ENCODE data around the gene BEND3. TPM values are rescaled to one million over a fixed set of nuclear protein-coding genes. Genes with fewer than 3 reads are reported as not detected.

The BEND3 gene
- total RNA-seq, 1 donor from 2014 or later: 2.8 TPM

DNA sequence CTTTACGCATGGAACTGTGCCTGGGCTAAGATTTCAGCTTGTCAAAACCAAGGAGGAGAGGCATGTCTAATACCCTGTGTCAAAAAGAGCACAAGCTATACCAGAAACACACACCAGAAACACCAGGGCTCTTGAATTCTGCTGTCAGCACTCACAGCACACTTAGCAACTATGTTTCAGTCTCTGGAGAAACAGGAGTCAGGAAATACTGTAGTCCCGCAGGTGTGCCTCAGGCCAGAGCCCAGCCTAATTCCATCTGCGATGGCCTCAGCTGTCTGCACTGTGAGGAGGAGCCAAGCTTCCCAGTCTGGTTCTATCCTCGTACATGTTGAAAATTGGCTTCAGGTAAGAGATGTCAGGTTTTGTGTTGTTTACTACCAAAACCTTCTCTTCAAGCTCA, 55.7 kb downstream of the BEND3 start:
- DNase-seq (ENCODE audit: low read depth): no peak
- no peak overlapping the region for H3K4me3 ChIP-seq (ENCODE audit: low read depth, low read length)
- TF ChIP-seq, protein P1, sequence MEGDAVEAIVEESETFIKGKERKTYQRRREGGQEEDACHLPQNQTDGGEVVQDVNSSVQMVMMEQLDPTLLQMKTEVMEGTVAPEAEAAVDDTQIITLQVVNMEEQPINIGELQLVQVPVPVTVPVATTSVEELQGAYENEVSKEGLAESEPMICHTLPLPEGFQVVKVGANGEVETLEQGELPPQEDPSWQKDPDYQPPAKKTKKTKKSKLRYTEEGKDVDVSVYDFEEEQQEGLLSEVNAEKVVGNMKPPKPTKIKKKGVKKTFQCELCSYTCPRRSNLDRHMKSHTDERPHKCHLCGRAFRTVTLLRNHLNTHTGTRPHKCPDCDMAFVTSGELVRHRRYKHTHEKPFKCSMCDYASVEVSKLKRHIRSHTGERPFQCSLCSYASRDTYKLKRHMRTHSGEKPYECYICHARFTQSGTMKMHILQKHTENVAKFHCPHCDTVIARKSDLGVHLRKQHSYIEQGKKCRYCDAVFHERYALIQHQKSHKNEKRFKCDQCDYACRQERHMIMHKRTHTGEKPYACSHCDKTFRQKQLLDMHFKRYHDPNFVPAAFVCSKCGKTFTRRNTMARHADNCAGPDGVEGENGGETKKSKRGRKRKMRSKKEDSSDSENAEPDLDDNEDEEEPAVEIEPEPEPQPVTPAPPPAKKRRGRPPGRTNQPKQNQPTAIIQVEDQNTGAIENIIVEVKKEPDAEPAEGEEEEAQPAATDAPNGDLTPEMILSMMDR (conservative IDR thresholded peaks at IDR 0.05; ENCODE audit: low read depth, low read length): no peak

DNA sequence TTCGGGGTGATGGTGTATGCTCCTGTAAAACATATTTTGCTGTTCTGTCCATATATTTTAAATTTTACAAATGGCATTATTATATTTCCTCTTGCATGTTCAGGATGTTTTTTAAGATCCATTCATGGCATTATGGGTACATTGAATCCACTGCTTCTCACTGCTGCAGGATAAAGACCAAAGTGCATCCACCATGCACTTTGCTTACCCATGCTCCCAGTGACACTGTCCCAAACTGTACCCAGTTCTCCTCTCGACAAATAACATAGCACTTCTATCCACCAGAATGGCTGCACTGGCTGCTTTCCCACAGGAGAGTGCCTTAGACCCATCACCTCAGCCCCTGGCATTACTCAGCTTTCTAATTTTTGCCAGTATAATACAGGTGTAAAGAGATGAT, 57.6 kb downstream of the BEND3 start:
- DNase-seq (ENCODE audit: low read depth): no peak
- H3K4me3 ChIP-seq (ENCODE audit: low read depth, low read length): no peak overlapping the region
- TF ChIP-seq, protein P1 (conservative IDR thresholded peaks at IDR 0.05; ENCODE audit: low read depth, low read length): no peak

DNA sequence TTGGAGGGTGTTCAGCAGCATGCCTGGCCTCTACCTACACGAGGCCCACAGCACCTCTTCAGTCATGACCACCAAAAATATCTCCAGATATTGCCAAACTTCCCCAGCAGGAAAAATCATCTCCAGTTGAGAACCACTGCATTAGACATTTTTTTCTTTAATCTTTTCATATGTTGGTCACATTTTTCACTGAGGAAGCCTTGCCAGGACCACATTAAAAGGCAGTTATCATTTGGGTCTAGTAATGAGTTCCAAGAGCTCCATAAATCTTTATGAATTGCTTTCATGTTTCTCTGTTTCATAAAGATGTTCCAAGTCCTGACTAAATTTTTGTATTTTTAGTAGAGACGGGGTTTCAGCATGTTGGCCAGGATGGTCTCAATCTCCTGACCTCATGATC, 58.5 kb downstream of the BEND3 start:
- no peak for DNase-seq (ENCODE audit: low read depth)
- TF ChIP-seq, protein P1 (conservative IDR thresholded peaks at IDR 0.05; ENCODE audit: low read depth, low read length): no peak
- H3K4me3 ChIP-seq (ENCODE audit: low read depth, low read length): no peak overlapping the region

DNA sequence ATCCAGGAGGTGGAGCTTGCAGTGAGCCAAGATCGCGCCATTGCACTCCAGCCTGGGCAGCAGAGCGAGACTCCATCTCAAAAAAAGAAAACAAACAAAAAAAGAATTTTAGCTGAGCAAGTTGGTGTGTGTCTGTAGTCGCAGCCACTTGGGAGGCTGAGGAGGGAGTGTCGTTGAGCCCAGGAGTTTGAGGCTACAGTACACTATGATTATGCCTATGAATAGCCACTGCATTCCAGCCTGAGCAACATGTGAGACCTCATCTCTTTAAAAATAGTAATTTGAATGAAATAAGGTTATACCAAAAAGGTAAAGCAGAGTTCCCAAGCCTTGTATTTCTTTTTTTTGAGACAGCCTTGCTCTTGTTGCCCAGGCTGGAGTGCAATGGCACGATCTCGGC, 67.5 kb downstream of the BEND3 start:
- H3K4me3 ChIP-seq (ENCODE audit: low read depth, low read length): no peak overlapping the region
- DNase-seq (ENCODE audit: low read depth): no peak
- TF ChIP-seq, protein P1 (conservative IDR thresholded peaks at IDR 0.05; ENCODE audit: low read depth, low read length): no peak

DNA sequence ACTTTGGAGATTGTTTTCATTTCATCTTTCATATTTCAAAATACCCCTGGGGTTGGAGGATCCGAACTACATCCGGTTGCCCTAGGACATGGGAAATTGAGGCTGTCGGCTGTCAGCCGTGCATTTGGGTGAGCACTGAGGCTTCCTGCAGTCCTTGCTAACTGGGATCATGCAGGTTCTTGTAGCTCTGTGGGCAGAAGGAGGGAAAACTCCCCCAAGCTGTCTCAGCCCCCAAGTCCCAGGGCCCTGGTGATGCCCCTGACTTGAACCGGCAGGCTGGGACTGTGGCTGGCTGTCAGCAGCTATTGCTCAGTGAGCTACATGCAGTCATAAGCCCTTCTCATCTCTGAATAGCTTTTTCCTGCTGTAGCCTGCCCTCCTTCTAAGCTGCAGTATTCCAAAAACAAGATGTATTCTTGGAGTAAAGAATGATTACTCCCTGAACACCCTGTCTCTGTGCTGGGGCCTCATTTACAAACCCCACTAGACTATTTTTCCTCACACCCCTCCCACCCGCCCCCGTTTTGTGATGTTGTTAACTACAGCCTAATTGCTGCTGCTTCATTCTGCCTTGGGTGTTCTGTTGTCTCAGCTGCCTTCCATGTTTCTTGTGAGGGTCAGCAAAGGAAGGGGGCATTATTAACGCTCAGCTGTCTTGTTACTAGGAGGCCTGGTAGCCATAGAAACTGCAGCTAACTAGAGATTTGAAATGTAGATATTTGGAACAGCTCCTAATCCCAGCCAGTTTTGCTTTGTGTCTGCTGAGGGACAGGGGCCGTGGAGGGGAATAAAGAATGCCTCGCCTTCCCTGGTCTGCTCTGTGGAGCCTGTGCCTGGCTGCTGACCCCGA, 69.3 kb downstream of the BEND3 start:
- H3K4me3 ChIP-seq (ENCODE audit: low read depth, low read length): no peak overlapping the region
- TF ChIP-seq, protein P1 (conservative IDR thresholded peaks at IDR 0.05; ENCODE audit: low read depth, low read length): no peak
- DNase-seq (ENCODE audit: low read depth): no peak

DNA sequence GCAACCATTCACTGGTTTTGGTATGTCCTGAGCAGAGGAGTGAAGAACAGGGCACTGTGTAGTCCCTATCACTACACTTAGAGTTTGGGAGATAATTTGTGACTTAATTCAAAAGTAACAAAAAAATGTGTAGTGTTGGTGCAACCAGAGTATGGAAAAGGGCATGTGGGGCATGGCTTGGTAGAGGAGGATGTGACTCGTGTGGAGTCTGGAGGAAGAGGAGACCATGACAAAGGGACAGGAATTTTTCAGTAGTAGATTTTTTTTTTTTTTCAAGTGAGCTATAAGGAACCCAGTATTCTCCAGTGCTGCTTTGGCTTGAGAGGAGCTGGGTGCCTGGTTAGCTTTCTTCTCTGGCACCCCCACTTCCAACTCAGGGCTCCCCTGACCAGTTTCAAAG, 82.2 kb downstream of the BEND3 start:
- TF ChIP-seq, protein P1 (conservative IDR thresholded peaks at IDR 0.05; ENCODE audit: low read depth, low read length): no peak
- no peak for DNase-seq (ENCODE audit: low read depth)
- H3K4me3 ChIP-seq (ENCODE audit: low read depth, low read length): no peak overlapping the region

DNA sequence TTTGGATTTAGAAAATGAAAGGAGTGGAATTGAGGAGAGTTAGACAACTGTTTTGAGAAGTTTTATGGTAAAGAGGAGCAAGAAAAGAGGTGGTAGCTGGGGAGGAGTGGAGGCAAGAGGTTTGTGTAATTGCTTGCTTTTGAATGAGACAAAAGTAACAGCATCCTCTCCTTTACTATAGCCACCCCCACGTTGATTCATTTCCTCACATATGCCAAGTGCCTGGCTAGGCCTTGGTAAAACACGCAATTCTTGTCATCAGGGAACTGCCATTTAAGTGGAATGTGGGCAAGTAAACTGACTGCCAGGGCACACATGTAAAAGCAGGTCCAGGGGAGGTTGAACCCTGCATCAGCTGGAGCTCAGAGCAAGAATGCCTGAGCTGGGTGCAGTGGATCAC, 83.3 kb downstream of the BEND3 start:
- TF ChIP-seq, protein P1 (conservative IDR thresholded peaks at IDR 0.05; ENCODE audit: low read depth, low read length): no peak
- H3K4me3 ChIP-seq (ENCODE audit: low read depth, low read length): no peak overlapping the region
- DNase-seq (ENCODE audit: low read depth): no peak
